GM12891 (cell line): ENCODE data around the gene ANKS1B.

Experiments
- POLR2A ChIP-seq: IDR thresholded peaks from 2 replicates; pipeline ENCODE4 v1.6.1; 2011; ENCODE audit warnings: low read depth, low read length, control low read depth
- POLR2AphosphoS5 ChIP-seq: IDR thresholded peaks from 2 replicates; pipeline ENCODE4 v1.6.1; 2011; ENCODE audit warnings: low read depth, low read length, control low read depth
- POU2F2 ChIP-seq: IDR thresholded peaks from 2 replicates; pipeline ENCODE4 v1.6.1; 2011; ENCODE audit warnings: low read depth, mild to moderate bottlenecking, control low read depth, low read length, moderate library complexity

- TF ChIP-seq POLR2A, result no peak
- no peak for TF ChIP-seq POLR2AphosphoS5
- TF ChIP-seq POU2F2, result no peak
These were observed 941.3 kb downstream of the ANKS1B start for GRCh38 chr12:99043319-99043914.
